Upper lobe of right lung (tissue), 1 donor: ENCODE results near the gene SOCS6. TPM values are rescaled to one million over a fixed set of nuclear protein-coding genes. Genes with fewer than 3 reads are reported as not detected.
A peak's percentile ranks its signal among the peaks of the same experiment; 100 is the strongest.

Experiments used
- ATAC-seq: fragments of 200-7000 bp; cut with Tn5 transposase; one replicate; pipeline ENCODE4 v1.9.1; 2020; ENCODE audit warnings: mild to moderate bottlenecking, moderate library complexity
- DNase-seq: peaks from one replicate; pipeline ENCODE4 v3.0.0-alpha.2; 2020
- H3K27ac ChIP-seq: fragments of 200-600 bp; one replicate; pipeline ENCODE4 v1.8.0; 2022
- H3K27me3 ChIP-seq: fragments of 200-600 bp; one replicate; pipeline ENCODE4 v1.8.0; 2022; ENCODE audit warnings: mild to moderate bottlenecking
- H3K36me3 ChIP-seq: fragments of 200-600 bp; one replicate; pipeline ENCODE4 v1.8.0; 2022
- H3K4me1 ChIP-seq: fragments of 200-600 bp; one replicate; pipeline ENCODE4 v1.8.0; 2022
- H3K4me3 ChIP-seq: fragments of 200-600 bp; one replicate; pipeline ENCODE4 v1.8.0; 2022; ENCODE audit warnings: mild to moderate bottlenecking
- H3K9me3 ChIP-seq: fragments of 200-600 bp; one replicate; pipeline ENCODE4 v1.8.0; 2022
- intact Hi-C: fragments of 100-400 bp; cut with DNase I; formaldehyde crosslinking; loops from one replicate; pipeline ENCODE4 v1.11.0; 2022
- total RNA-seq: library from RNA; stranded (reverse); fragmentation: NEBNext Ultra II Directional; extraction: Animal tissue kit (Norgen Biotek cat#: 25700); gene quantifications from one replicate; pipeline ENCODE4 v1.2.1, GENCODE V29; 2021
- TF ChIP-seq, protein P1 (sequence below): fragments of 200-600 bp; IDR thresholded peaks from one replicate; pipeline ENCODE4 v1.8.0; 2022; ENCODE audit warnings: antibody characterized with exemption
- donor health status: DM: no; HTN: yes; CAD: no; lungs with severe emphysema.

Gene SOCS6
- total RNA-seq, 1 donor from 2014 or later = 20.9 TPM

DNA sequence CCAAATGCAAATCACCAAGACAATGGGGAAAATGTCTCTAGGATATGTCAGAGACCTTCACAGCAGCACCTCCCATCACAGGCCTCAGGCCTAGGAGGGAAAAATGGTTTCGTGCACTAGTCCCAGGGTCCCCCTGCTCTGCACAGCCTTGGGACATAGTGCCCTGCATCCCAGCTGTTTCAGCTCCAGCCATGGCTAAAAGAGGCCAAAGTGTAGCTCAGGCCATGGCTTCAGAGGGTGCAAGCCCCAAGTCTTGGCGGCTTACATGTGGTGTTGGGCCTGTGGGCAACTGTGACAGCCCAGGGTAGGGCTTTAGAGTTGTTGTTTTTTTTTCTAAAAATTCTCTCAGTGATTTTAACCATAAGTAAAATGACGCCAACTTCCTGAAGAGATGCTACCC is 25.5 kb upstream of the SOCS6 start:
- no peaks in the 10 kb centered on the region for H3K36me3 ChIP-seq
- H3K4me3 ChIP-seq = no peak overlapping the region
- no peaks in the 10 kb centered on the region for H3K27me3 ChIP-seq
- H3K4me1 ChIP-seq = no peaks in the 10 kb centered on the region
- H3K27ac ChIP-seq = no peak overlapping the region
- TF ChIP-seq, protein P1, sequence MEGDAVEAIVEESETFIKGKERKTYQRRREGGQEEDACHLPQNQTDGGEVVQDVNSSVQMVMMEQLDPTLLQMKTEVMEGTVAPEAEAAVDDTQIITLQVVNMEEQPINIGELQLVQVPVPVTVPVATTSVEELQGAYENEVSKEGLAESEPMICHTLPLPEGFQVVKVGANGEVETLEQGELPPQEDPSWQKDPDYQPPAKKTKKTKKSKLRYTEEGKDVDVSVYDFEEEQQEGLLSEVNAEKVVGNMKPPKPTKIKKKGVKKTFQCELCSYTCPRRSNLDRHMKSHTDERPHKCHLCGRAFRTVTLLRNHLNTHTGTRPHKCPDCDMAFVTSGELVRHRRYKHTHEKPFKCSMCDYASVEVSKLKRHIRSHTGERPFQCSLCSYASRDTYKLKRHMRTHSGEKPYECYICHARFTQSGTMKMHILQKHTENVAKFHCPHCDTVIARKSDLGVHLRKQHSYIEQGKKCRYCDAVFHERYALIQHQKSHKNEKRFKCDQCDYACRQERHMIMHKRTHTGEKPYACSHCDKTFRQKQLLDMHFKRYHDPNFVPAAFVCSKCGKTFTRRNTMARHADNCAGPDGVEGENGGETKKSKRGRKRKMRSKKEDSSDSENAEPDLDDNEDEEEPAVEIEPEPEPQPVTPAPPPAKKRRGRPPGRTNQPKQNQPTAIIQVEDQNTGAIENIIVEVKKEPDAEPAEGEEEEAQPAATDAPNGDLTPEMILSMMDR = no peak
- DNase-seq = no peak
- no peaks in the 10 kb centered on the region for H3K9me3 ChIP-seq
- intact Hi-C loops = no loop called here
- ATAC-seq = no peak

DNA sequence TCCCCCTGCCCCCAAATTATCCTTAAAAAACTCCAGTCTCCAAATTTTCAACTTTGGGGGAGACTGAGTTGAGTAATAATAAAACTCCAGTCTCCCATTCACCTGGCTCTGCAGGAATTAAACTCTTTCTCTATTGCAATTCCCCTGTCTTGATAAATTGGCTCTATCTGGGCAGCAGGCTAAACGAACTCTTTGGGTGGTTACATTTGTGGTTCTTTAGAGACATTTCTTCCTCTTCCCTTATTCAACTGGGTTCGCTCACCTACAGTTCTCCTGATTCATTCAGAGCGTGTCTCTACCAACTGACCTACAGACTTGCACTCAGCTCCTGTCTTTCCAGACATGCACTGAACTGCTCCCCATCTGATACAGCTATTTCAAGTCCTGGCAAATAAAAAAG is 17.1 kb upstream of the SOCS6 start:
- DNase-seq = no peak
- no peak for ATAC-seq
- Histone ChIP-seq H3K4me3 (no peak overlapping the region), H3K27me3 (no peaks in the 10 kb centered on the region), H3K36me3 (no peaks in the 10 kb centered on the region), H3K9me3 (no peaks in the 10 kb centered on the region), H3K27ac (no peak overlapping the region), H3K4me1 (no peaks in the 10 kb centered on the region)
- TF ChIP-seq, protein P1 = no peak
- intact Hi-C loops = no loop called here

DNA sequence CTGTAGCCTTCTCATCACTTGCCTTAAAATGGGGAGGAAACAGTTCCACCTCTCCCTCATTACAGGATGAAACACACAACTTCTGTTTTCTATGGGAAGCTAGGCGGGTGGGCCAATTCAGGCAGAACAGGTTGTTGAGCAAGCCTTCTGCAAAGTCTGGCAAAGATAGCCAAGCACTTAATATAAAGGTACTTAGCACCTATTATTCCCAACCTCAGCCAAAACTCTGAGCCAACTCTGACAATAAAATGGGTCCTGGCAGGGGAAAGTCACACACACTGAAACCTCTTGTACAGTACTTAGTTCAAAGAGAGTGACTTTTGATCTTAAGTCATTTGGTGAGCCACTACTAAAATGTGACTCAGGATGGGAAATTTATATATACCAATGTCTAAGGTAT is 15.8 kb upstream of the SOCS6 start:
- H3K27me3 ChIP-seq = no peaks in the 10 kb centered on the region
- peak; percentile 79 for ATAC-seq
- TF ChIP-seq, protein P1 = no peak
- H3K4me3 ChIP-seq = no peak overlapping the region
- H3K4me1 ChIP-seq = no peaks in the 10 kb centered on the region
- H3K36me3 ChIP-seq = no peaks in the 10 kb centered on the region
- intact Hi-C loops = no loop called here
- no peaks in the 10 kb centered on the region for H3K9me3 ChIP-seq
- DNase-seq = no peak
- H3K27ac ChIP-seq = no peak overlapping the region

DNA sequence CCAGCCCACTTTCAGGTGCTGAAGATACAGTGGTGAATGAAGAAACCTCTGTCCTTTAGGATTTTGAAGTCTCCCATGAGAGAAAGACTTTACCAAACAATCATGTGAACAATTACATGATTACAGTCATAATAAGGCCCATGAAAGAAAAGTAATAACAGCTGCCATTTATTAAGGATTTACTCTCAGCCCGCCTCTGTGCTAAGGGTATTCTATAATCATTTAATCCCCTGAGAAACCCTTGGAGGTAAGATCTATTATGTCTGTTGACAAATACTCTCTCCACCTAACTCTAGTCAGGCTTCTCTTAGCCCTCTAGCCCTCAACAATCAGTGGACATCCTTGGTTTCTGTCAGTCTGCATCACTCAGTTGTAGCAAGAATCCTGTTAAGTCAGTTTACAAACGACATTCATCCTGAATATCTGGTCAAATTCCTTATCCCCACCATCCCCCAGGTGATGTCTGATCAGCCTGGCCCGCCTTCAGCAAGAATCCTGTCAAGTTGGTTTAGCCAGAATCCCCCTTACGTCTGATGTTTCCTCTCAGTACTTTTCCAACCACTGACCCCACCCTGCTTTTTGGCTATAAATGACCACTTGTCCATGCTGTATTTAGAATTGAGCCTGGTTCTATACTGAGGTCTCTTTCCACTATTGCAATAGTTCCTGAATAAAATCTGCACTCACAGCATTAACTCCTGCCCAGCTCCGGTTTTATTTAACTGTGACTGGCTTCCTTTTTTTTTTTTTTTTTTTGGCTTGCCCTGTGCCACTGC is 12.2 kb upstream of the SOCS6 start:
- no peak overlapping the region for H3K4me3 ChIP-seq
- no peaks in the 10 kb centered on the region for H3K4me1 ChIP-seq
- no peak overlapping the region for H3K27ac ChIP-seq
- intact Hi-C loops = no loop called here
- DNase-seq (no peak), ATAC-seq (no peak)
- H3K36me3 ChIP-seq = no peaks in the 10 kb centered on the region
- H3K9me3 ChIP-seq = no peaks in the 10 kb centered on the region
- TF ChIP-seq, protein P1 = no peak
- no peaks in the 10 kb centered on the region for H3K27me3 ChIP-seq

DNA sequence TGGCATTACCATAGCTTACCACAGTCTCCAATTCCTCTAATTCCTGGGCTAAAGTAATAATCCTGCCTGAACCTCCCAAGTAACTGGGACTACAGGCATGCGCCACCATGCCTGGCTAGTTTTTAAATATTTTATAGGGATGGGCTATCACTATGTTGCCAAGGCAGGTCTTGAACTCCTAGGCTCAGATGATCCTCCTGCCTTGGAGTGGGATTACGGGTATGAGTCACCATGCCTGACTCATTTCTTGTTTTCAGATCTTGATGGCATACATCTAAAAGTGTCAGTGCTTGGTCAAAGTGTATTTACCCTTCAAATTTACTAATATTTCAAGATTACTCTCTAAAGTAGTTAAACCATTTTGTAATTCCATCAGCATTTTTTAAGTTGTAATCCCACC is 9.4 kb upstream of the SOCS6 start:
- no peak for ATAC-seq
- Histone ChIP-seq H3K4me3 (no peak overlapping the region), H3K4me1 (no peaks in the 10 kb centered on the region), H3K9me3 (no peaks in the 10 kb centered on the region), H3K27ac (no peak overlapping the region), H3K27me3 (no peaks in the 10 kb centered on the region), H3K36me3 (no peaks in the 10 kb centered on the region)
- intact Hi-C loops = no loop called here
- TF ChIP-seq, protein P1 = no peak
- no peak for DNase-seq
